ENCODE data around the gene PLA2G4A. TPM values are rescaled to one million over a fixed set of nuclear protein-coding genes. Genes with fewer than 3 reads are reported as not detected.

PLA2G4A gene
- total RNA-seq, 1 experiment from 2014 or later: 20.7 TPM

- DNase-seq (ENCODE audit: low read depth): no peak
Observed at GRCh38 chr1:187027253-187027652, 198.5 kb downstream of the PLA2G4A start.

GRCh38 chr1:187032316-187032981, 203.7 kb downstream of the PLA2G4A start:
- DNase-seq (ENCODE audit: low read depth): no peak

GRCh38 chr1:187032982-187033692, 204.4 kb downstream of the PLA2G4A start:
- DNase-seq (ENCODE audit: low read depth): no peak

DNA sequence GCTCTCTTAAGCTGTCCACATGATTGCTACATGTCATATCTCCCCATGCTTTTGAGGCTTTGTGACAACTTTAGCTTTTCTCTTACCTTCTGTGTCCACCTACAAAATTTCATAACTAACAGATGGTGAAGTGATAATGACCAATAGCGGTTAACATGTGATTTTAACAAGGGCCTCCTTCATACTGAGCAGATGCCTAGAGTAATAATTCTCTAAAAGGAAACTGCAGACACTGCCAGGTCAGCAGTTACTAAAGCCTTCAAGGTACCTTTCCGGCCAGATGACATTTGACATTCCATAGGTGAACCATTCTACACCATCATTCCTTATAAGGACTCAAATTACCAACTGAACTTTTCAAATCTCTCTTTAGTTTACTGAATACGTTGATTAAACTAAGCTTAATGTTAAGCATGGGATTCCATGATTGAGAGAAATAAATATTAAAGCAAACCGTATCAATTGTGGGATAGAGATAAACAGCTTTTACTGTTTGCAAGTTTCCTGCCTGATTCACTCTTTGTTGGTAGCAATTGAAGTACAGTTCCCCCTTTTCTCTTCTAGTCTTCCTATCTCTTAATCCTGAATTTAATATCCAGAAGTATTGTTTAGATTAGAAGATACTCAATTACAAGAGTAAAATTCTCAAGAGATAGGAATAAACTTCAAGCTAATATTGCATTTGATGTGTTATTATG, 205.1 kb downstream of the PLA2G4A start:
- no peak for DNase-seq (ENCODE audit: low read depth)

DNA sequence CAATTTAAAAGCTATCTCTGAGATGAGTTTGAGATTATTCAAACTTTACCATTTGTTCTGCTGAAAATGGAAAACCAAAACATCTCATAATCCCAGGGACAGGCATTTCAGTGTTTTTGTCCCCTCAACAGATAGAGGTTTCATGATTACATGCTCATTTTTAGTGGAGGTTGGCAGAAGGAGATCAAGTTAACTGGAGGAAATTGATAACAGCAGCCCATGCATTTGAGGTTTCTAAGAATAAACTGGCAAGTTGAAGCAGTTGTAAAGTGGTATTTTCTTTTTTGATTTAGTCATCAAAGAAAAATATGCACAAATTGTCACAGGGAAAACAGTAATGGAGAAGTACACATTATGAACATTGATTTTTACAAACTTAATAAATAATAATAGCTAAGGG, 205.8 kb downstream of the PLA2G4A start:
- DNase-seq (ENCODE audit: low read depth): no peak

DNA sequence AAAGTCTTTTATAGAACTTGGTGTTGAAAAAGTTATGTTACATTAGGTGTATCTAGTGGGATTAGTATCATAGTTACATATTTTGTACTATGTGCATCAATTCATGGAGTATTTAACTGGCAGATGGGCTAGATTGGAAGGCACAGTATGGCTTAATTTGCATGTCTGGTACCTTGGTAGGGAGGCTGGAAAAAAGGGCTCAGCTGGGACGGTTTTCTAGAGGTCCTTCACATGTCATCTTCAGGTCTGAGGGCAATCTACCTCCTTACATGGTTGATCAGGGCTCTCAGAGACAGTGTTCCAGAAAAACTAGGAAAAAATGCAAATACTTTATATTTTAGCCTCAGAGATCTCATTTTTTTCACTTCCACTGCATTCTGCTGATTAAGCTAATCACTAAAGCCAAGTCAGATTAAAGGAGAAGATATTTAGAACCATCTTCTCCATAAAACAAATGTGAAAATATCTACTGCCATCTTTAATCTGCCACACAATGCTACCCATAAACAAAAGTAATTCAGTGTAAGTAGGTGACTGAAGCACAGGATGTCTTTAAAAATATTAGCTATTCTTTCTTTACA, 209.3 kb downstream of the PLA2G4A start:
- DNase-seq (ENCODE audit: low read depth): no peak

Other genes starting within 250 kb of the PLA2G4A start
- 8.7 and 12.5 TPM in 2 replicates for gene PTGS2, start 148.5 kb upstream of the PLA2G4A start, total RNA-seq (2014; rRNA removed; shearing (Covaris generic))